ENCODE measurements around the gene PRAMEF33. TPM values are rescaled to one million over a fixed set of nuclear protein-coding genes. Genes with fewer than 3 reads are reported as not detected.

Gene PRAMEF33, protein sequence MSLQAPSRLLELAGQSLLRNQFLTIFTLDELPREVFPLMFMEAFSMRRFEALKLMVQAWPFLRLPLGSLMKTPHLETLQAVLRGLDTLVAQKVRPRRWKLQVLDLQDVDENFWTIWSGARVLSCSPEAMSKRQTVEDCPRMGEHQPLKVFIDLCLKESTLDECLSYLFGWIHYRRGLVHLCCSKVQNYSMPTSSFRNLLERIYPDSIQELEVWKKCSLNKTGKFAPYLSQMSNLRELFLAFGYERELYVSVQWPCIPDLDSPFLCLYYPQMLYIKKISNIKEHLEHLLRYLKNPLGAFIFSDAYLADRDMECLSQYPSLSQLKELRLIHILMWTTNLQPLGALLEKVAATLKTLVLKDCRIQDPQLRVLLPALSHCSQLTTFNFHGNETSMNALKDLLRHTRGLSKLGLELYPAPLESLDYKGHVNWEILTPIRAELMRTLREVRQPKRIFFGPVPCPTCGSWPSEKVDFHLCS
- not detected in 5 replicates for total RNA-seq (2022; extraction: Qiagen RNA extraction; ENCODE audit: low read depth)

DNA sequence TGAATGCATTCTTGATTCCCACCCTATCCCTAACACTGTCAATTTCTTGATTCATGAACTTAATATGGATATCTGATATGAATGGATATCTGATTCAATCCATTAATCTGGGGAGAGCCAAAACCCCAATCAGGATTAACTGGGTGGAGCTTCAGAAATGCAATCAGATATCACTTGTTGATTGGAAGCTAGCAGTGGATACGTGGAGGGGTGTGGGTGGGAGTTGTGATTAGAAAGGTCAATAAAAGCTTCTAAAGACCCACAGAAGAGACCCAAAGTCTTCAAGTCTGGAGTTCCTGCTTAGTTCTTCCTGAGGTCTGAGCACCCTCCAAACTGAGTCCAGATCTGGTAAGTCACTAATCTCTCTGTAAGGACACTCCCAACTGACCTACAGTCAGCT is at the start of gene PRAMEF33:
Gene PRAMEF33, plus strand, starts transcription at position 301 of the 400 bp plus-strand sequence. CDS start 2,416 bp downstream, outside the sequence.

DNA sequence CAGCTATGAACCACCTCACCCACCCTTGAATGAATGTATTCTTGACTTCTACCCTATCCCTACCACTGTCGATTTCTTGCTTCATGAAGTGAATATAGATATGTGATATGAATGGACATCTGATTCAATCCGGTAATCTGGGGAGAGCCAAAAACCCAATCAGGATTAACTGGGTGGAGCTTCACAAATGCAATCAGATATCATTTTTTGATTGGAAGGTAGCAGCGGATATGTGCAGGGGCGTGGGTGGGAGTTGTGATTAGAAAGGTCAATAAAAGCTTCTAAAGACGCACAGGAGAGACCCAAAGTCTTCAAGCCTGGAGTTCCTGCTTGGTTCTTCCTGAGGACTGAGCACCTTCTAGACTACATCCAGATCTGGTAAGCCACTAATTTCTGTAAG is 49.4 kb upstream of the PRAMEF33 start, which contains the start of gene PRAMEF5:
Gene PRAMEF5, plus strand, starts transcription at position 301 of the 400 bp plus-strand sequence. CDS start 5,071 bp downstream, outside the sequence.

DNA sequence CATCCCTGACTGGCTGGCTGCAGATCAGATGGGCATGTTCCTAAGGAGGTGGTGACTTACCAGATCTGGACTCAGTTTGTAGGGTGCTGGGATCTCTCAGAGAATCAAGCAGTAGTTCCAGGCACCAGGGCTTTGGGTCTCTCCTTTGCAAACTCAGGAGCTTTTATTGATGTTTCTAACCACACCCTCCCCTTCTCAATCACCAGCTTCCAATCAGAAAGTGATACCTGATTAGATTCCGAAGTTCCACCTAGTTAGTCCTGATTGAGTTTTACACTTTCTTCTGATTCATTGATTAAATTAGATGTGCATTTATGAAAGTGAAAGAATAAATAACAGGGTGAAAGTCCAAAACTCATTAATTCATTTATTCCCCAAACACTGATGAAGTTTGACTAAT is 18.3 kb upstream of the PRAMEF33 start, which contains the start of gene PRAMEF8:
Gene PRAMEF8, minus strand, starts transcription at position 101 of the 400 bp plus-strand sequence. CDS start 1,046 bp downstream, outside the sequence.

DNA sequence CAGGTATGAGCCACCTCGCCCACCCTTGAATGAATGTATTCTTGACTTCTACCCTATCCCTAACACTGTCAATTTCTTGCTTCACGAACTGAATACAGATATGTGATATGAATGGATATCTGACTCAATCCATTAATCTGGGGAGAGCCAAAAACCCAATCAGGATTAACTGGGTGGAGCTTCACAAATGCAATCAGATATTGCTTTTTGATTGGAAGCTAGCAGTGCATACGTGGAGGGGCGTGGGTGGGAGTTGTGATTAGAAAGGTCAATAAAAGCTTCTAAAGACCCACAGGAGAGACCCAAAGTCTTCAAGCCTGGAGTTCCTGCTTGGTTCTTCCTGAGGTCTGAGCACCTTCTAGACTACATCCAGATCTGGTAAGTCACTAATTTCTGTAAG is 11.9 kb downstream of the PRAMEF33 start, which contains the start of gene PRAMEF15:
Gene PRAMEF15, plus strand, starts transcription at position 301 of the 400 bp plus-strand sequence. CDS start 2,827 bp downstream, outside the sequence.

DNA sequence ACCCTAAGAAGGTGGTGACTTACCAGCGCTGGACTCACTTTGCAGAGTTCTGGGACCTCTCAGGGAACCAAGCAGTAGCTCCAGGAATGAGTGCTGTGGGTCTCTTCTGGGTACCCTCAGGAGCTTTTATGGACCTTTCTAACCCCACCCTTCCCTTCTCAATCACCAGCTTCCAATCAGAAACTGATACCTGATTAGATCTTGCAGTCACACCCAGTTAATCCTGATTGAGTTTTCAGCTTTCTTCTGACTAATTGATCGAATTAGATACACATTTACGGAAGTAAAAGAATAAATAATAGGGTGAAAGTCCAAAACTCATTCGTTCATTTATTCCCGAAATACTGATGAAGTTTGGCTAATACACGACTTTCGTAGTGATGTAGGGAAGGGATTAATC is 43.7 kb downstream of the PRAMEF33 start, which contains the start of gene PRAMEF14:
Gene PRAMEF14, minus strand, starts transcription at position 101 of the 400 bp plus-strand sequence. CDS start 1,820 bp downstream, outside the sequence.

Other genes starting within 250 kb of the PRAMEF33 start
- not detected in 5 replicates for gene PRAMEF27, start 247.0 kb upstream of the PRAMEF33 start, total RNA-seq (2022; extraction: Qiagen RNA extraction; ENCODE audit: low read depth)
- gene HNRNPCL3, start 242.8 kb upstream of the PRAMEF33 start, total RNA-seq (2022; extraction: Qiagen RNA extraction; ENCODE audit: low read depth), result not detected in 5 replicates
- not detected in 5 replicates for gene PRAMEF25, start 232.8 kb upstream of the PRAMEF33 start, total RNA-seq (2022; extraction: Qiagen RNA extraction; ENCODE audit: low read depth)
- not detected in 5 replicates for gene HNRNPCL2, start 186.7 kb upstream of the PRAMEF33 start, total RNA-seq (2022; extraction: Qiagen RNA extraction; ENCODE audit: low read depth)
- gene PRAMEF26, start 147.5 kb upstream of the PRAMEF33 start, total RNA-seq (2022; extraction: Qiagen RNA extraction; ENCODE audit: low read depth), result not detected in 5 replicates
- gene HNRNPCL4, start 137.9 kb upstream of the PRAMEF33 start, total RNA-seq (2022; extraction: Qiagen RNA extraction; ENCODE audit: low read depth), result not detected in 5 replicates
- gene PRAMEF9, start 131.7 kb upstream of the PRAMEF33 start, total RNA-seq (2022; extraction: Qiagen RNA extraction; ENCODE audit: low read depth), result not detected in 5 replicates
- gene PRAMEF13, start 102.1 kb upstream of the PRAMEF33 start, total RNA-seq (2022; extraction: Qiagen RNA extraction; ENCODE audit: low read depth), result not detected in 5 replicates
- gene PRAMEF18, start 77.4 kb upstream of the PRAMEF33 start, total RNA-seq (2022; extraction: Qiagen RNA extraction; ENCODE audit: low read depth), result not detected in 5 replicates
- not detected in 5 replicates for gene PRAMEF5, start 49.3 kb upstream of the PRAMEF33 start, total RNA-seq (2022; extraction: Qiagen RNA extraction; ENCODE audit: low read depth)
- gene PRAMEF8, start 18.4 kb upstream of the PRAMEF33 start, total RNA-seq (2022; extraction: Qiagen RNA extraction; ENCODE audit: low read depth), result 0.06 TPM in 1 of 5 replicates, not detected in the others
- not detected in 5 replicates for gene PRAMEF15, start 12.0 kb downstream of the PRAMEF33 start, total RNA-seq (2022; extraction: Qiagen RNA extraction; ENCODE audit: low read depth)
- not detected in 5 replicates for gene PRAMEF14, start 43.6 kb downstream of the PRAMEF33 start, total RNA-seq (2022; extraction: Qiagen RNA extraction; ENCODE audit: low read depth)
- not detected in 5 replicates for gene PRAMEF19, start 68.4 kb downstream of the PRAMEF33 start, total RNA-seq (2022; extraction: Qiagen RNA extraction; ENCODE audit: low read depth)
- not detected in 5 replicates for gene PRAMEF17, start 86.1 kb downstream of the PRAMEF33 start, total RNA-seq (2022; extraction: Qiagen RNA extraction; ENCODE audit: low read depth)
- gene PRAMEF20, start 106.9 kb downstream of the PRAMEF33 start, total RNA-seq (2022; extraction: Qiagen RNA extraction; ENCODE audit: low read depth), result not detected in 5 replicates
- gene LRRC38, start 210.5 kb downstream of the PRAMEF33 start, total RNA-seq (2022; extraction: Qiagen RNA extraction; ENCODE audit: low read depth), result not detected in 5 replicates